Inflammatory macrophage treated with lipopolysaccharide for 1 hour (primary cell): ENCODE results near the gene RFX2.
"Not testable (repeated sequence)": the region's sequence is repeated elsewhere in the genome, so short reads cannot be mapped to it uniquely, and the experiment has no call there.

ENCODE experiments used
- DNase-seq, 2 donors: peaks; one replicate each; pipeline ENCODE4 v3.0.0-alpha.2; 2020 to 2022

RFX2 gene

GRCh38 chr19:5988517-5989387, 121.5 kb downstream of the RFX2 start:
- DNase-seq, result no peak

- DNase-seq, result peak; percentile 42 to 86
Observed at GRCh38 chr19:5987077-5987818, 123.1 kb downstream of the RFX2 start.

GRCh38 chr19:5985837-5986236, 124.5 kb downstream of the RFX2 start:
- not testable (repeated sequence) for DNase-seq

GRCh38 chr19:5985098-5985783, 125.1 kb downstream of the RFX2 start:
- no peak for DNase-seq

GRCh38 chr19:5984600-5984999, 125.7 kb downstream of the RFX2 start:
- DNase-seq, result no peak

GRCh38 chr19:5983367-5983955, 126.8 kb downstream of the RFX2 start:
- DNase-seq, result no peak

GRCh38 chr19:5978606-5979552, 131.4 kb downstream of the RFX2 start:
- DNase-seq, result no peak

- DNase-seq, result peak; percentile 99
Observed at GRCh38 chr19:5977785-5978605, 132.3 kb downstream of the RFX2 start, which contains the start of gene RANBP3. Gene RANBP3, minus strand, starts transcription at chr19:5978140. Its CDS starts 58 bp downstream, at chr19:5978082.

GRCh38 chr19:5977222-5977784, 133.0 kb downstream of the RFX2 start:
- DNase-seq, result no peak

- no peak for DNase-seq
Observed at GRCh38 chr19:5976768-5977167, 133.5 kb downstream of the RFX2 start.

- no peak for DNase-seq
Observed at GRCh38 chr19:5975388-5975728, 134.9 kb downstream of the RFX2 start.

- DNase-seq, result no peak
Observed at GRCh38 chr19:5974721-5975387, 135.4 kb downstream of the RFX2 start.

GRCh38 chr19:5973867-5974635, 136.2 kb downstream of the RFX2 start:
- no peak for DNase-seq

- DNase-seq, result no peak
Observed at GRCh38 chr19:5973376-5973775, 136.9 kb downstream of the RFX2 start.

- DNase-seq, result no peak
Observed at GRCh38 chr19:5972355-5972731, 138.0 kb downstream of the RFX2 start.

- DNase-seq, result no peak
Observed at GRCh38 chr19:5971714-5972354, 138.5 kb downstream of the RFX2 start.

GRCh38 chr19:5969476-5969875, 140.8 kb downstream of the RFX2 start:
- DNase-seq, result no peak
